HG03139 (cell line): ENCODE data around the gene PRM1.

Experiments
- ATAC-seq: cut with Tn5 transposase; IDR thresholded peaks from one replicate; pipeline ENCODE4 v1.9.1; 2021; ENCODE audit not compliant: unreplicated experiment

PRM1 gene

GRCh38 chr16:11280616-11281522 is at the start of gene PRM1:
PRM1 (minus strand) TSS chr16:11281330; CDS start chr16:11281238, 92 bp downstream.
- ATAC-seq = no peak

GRCh38 chr16:11330526-11331237 is 49.6 kb upstream of the PRM1 start:
- ATAC-seq = no peak

GRCh38 chr16:11329891-11330290 is 48.8 kb upstream of the PRM1 start:
- ATAC-seq = no peak

GRCh38 chr16:11329071-11329491 is 48.0 kb upstream of the PRM1 start:
- ATAC-seq = no peak

GRCh38 chr16:11328172-11329070 is 47.3 kb upstream of the PRM1 start:
- ATAC-seq = peak; percentile 67

- no peak for ATAC-seq
Measured at GRCh38 chr16:11327277-11328171, 46.4 kb upstream of the PRM1 start.

- no peak for ATAC-seq
Measured at GRCh38 chr16:11326737-11327276, 45.7 kb upstream of the PRM1 start.

- no peak for ATAC-seq
Measured at GRCh38 chr16:11326084-11326736, 45.1 kb upstream of the PRM1 start.

GRCh38 chr16:11325404-11326083 is 44.4 kb upstream of the PRM1 start:
- ATAC-seq = no peak

- no peak for ATAC-seq
Measured at GRCh38 chr16:11323551-11324336, 42.6 kb upstream of the PRM1 start.

GRCh38 chr16:11322823-11323222 is 41.7 kb upstream of the PRM1 start:
- no peak for ATAC-seq

GRCh38 chr16:11321662-11322061 is 40.5 kb upstream of the PRM1 start:
- ATAC-seq = no peak

GRCh38 chr16:11320170-11320569 is 39.0 kb upstream of the PRM1 start:
- no peak for ATAC-seq

- ATAC-seq = no peak
Measured at GRCh38 chr16:11319529-11320146, 38.5 kb upstream of the PRM1 start.

GRCh38 chr16:11318817-11319216 is 37.7 kb upstream of the PRM1 start:
- ATAC-seq = no peak

- no peak for ATAC-seq
Measured at GRCh38 chr16:11316331-11317015, 35.3 kb upstream of the PRM1 start.

- no peak for ATAC-seq
Measured at GRCh38 chr16:11315510-11315909, 34.4 kb upstream of the PRM1 start.
